Cerebellar cortex (tissue), 1 donor: ENCODE data around the gene C15orf39.
"Not testable (repeated sequence)": the region's sequence is repeated elsewhere in the genome, so short reads cannot be mapped to it uniquely, and the experiment has no call there.

Experiments
- DNase-seq: peaks from one replicate; pipeline ENCODE4 v3.0.0-alpha.2; 2015; ENCODE audit warnings: low spot score

Gene C15orf39

DNA sequence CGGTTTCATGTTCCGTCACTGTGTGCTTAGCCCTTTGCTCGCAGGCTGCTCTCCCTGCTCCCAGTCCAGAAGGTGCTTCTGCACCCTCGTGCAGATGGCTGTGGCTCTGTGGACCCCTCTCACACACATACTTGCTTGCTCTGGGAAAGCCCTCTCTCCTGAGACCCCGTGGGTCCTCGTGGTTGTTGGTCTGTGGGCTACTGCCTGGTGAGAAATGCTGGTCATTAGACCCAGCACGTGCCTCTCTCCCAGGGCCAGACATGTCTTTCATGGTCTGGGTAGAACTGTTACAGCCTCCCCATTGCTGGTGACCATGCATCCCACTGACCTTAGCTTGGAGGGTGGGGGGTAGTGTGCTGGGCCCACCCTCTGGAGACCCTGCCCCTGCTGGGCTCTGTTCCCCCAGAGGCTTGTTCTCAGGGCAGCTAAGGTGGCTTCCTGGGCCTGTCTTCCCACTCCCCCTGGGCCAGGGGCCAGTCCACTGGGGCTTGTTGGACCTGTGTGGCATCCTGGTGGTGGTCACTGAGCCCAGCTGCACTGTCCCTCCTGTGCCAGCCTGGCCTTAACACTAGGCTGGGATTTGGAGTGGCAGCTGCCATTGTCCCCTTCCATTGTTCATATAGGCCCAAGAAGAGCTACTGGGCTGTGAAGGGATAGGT is 10.6 kb downstream of the C15orf39 start:
- DNase-seq, result no peak

DNA sequence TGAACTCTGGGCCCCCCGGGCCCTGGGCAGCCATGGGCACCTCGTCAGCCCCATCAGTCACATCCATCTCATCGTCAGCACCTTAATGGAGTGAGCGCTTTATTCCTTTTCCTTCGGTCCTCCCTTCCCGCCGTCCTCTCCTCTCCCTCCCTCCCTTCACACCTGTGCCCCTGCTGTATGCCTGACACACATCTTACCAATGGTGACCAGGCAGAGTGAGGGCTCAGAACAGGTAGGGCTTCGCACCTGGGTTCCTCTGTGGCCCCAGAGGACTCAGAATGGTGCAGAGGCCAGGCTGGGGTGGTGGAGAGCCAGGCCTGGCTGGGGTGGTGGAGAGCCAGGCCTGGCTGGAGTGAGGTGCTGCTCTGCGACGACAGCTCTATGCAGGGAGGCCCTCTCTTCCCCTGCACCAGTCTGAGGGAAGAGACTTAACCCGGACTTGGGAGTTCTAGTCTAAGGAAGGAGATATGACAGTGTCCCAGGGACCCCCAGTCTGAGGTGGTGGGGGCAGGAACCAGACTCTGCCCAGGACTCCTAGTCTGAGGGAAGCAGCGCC is 11.6 kb downstream of the C15orf39 start:
- no peak for DNase-seq

- DNase-seq, result no peak
Observed at GRCh38 chr15:75213768-75214221, 12.1 kb downstream of the C15orf39 start.

GRCh38 chr15:75214293-75215096 is 12.8 kb downstream of the C15orf39 start:
- no peak for DNase-seq

- DNase-seq, result no peak
Observed at GRCh38 chr15:75215107-75216004, 13.7 kb downstream of the C15orf39 start.

DNA sequence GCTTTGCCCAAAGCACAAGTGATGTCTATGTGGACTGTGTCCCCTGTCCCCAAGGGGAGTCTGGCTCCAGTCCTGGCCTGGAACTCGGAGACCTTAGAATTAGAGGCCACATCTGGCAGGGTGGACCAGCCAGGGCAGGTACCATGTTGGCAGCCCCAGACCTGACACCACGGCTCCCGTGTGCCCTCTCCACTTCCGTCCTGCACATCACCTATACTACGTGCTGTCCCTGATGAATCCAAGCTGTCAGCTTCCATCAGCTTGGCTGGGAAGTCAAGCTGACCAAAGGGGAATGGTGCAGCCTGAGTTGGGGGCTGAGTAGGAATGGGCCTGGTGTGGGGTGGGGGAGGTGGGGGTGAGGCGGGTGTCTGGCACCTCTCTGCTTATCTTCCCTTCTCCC is 15.3 kb downstream of the C15orf39 start:
- no peak for DNase-seq

DNA sequence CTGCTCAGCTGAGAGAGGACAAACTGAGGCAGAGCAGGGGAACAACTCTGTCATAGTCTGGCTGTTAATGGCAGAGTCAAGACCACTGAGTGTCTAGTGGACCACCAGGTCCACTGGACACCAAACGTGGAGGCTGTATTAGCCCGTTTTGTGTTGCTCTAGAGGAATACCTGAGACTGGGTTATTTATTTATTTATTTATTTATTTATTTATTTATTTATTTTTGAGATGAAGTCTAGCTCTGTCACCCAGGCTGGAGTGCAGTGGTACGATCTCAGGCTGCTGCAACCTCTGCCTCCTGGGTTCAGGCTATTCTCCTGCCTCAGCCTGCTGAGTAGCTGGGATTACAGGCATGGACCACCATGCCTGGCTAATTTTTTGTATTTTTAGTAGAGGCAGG is 15.9 kb downstream of the C15orf39 start:
- not testable (repeated sequence) for DNase-seq

DNA sequence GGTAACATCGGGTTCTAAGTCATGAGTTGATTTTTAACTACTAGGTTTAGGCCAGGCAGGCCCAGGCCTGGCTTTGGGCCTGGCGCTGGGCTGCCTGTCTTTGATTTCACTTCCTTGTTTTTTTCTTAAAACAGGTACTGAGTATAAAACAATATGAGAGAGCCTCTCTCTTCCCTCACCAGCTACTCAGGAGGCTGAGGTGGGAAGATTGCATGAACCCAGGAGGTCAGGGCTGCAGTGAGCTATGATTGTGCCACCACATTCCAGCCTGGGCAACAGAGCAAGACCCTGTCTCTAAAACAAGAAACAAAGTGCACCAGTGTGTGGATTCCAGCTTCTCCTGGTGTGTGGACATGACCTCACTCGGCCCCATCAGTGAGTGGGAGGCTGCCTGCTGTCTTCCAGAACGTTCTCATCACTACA is 17.8 kb downstream of the C15orf39 start:
- not testable (repeated sequence) for DNase-seq

DNA sequence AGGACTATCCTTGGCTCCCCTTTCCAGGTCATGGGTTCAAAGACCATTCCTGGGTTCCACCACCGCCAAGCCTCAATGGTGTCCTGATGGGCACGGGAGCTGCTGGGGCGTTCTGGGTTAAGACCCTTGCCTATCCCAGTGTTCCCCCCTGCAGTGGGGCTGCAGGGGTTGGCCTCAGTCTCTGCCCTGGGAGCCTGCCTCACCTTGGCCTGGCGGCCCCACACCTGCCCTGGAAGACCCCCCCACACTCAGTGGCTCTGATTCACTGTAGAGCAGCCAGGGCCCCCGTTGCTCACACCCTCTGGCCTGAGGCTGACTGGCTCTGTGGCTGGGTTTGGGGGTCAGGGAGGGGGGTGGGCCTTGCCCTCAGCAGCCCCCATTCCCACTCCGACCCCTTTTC is 22.0 kb downstream of the C15orf39 start:
- no peak for DNase-seq

GRCh38 chr15:75224281-75224680 is 22.6 kb downstream of the C15orf39 start:
- no peak for DNase-seq

- DNase-seq, result not testable (repeated sequence)
Observed at GRCh38 chr15:75225102-75225836, 23.6 kb downstream of the C15orf39 start.

DNA sequence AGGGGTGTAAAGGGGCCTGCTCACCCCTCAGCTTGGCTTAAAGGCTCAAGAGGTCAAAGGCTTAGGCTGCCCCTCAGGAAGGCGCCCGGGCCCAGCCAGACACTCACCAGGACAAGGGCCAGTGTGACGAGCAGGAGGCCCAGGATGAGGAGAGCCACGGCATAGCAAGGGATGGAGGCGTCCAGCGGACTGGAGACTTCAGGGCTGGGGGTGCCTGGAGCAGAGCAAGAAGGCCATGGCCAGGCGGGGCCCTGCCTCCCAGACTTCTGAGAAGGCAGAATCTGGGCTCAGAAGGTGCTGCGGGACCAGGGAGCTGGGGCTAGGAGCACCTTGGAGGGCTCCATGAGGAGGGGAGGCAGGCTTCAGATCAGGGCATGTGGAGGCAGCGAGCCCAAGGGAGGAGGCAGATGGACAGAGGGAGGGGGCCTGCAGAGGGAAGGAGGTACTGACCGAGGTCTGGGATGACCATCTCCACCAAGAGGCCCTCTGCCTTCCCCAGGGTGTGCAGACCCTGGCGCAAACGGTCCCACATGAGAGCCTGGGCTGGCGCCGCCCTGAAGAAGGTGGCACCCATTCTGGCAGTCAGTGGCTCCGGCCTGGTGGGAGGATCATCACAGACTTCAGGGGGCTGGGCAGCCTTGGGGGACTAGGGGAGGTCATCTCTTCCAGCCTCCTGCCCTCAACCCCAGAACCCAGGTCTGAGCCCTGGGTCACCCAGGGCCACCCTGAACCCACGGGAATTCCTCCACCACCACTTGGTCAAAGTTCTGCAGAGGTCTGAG is 24.5 kb downstream of the C15orf39 start:
- no peak for DNase-seq

- DNase-seq, result not testable (repeated sequence)
Observed at GRCh38 chr15:75227112-75227511, 25.4 kb downstream of the C15orf39 start.

- DNase-seq, result no peak
Observed at GRCh38 chr15:75227663-75228280, 26.1 kb downstream of the C15orf39 start.

- DNase-seq, result no peak
Observed at GRCh38 chr15:75228787-75229186, 27.1 kb downstream of the C15orf39 start.

- no peak for DNase-seq
Observed at GRCh38 chr15:75229191-75230015, 27.7 kb downstream of the C15orf39 start.

GRCh38 chr15:75230016-75230343 is 28.3 kb downstream of the C15orf39 start:
- DNase-seq, result no peak

GRCh38 chr15:75230551-75231371 is 29.1 kb downstream of the C15orf39 start:
- DNase-seq, result no peak
